MV-4-11 (cell line): ENCODE results near the gene SIGLEC8.

ENCODE experiments used
- DNase-seq: peaks from one replicate; lab custom pipeline; 2025; lab: John Stamatoyannopoulos, UW

The SIGLEC8 gene

GRCh38 chr19:51473009-51473707 is 14.9 kb upstream of the SIGLEC8 start:
- peak; percentile 79 for DNase-seq

- no peak for DNase-seq
Measured at GRCh38 chr19:51472607-51473006, 14.4 kb upstream of the SIGLEC8 start.

GRCh38 chr19:51471527-51471926 is 13.3 kb upstream of the SIGLEC8 start:
- no peak for DNase-seq

DNA sequence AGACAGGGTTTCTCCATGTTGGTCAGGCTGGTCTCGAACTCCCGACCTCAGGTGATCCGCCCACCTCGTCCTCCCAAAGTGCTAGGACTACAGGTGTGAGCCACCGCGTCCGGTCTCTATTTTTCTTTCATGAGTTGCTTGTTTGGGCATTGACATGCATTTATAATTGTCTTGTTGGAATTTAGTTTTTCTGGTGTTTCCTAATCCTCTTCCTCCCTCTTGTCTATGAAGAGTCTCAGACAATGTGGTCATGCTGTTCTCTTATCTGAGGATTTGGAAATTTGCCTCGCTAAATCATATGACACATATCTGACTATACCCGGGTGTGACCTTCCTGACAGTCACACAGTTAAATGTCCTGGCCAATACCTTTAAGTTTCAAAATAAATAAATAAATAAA is 12.7 kb upstream of the SIGLEC8 start:
- peak; percentile 67 for DNase-seq

- no peak for DNase-seq
Measured at GRCh38 chr19:51469629-51470028, 11.4 kb upstream of the SIGLEC8 start.

DNA sequence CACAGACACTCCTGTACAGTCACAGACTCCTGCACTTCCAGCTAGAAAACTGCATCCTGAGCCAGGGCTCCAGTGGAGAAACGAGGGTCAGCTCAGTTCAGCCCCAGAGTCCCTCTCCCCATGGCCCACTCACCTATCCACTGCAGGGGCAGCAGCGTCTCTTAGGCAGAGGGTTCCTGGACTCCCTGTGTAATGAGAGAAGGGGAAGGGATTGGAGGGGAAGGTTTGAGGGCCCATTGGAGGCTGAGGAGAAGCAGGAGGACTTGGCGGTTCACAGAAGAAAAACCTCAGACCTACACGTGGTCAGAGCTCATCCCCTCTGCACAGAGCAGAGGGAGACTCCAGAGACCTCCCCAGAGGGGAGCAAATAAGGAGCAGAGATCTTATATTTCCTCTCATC is 10.9 kb upstream of the SIGLEC8 start:
- DNase-seq, result no peak

DNA sequence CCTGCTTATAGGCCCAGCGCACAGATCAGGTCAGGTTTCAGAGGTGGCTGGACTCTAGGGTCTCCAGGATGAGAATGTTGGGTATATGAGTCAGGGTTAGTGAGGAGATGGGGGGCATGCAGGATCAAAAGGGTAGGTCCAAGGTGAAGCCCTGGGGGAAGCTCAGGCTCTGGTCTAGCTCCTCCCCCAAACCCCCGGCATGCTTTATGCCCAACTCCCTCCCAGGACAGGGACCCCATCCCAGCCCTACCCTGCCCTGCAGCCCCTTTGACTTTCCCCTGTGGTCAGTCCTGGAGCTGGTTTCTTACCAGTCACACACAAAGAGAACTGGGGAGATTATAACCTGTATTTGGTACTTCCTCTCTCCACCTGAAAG is 10.3 kb upstream of the SIGLEC8 start:
- no peak for DNase-seq

GRCh38 chr19:51467864-51468544 is 9.8 kb upstream of the SIGLEC8 start:
- DNase-seq, result peak; percentile 43

DNA sequence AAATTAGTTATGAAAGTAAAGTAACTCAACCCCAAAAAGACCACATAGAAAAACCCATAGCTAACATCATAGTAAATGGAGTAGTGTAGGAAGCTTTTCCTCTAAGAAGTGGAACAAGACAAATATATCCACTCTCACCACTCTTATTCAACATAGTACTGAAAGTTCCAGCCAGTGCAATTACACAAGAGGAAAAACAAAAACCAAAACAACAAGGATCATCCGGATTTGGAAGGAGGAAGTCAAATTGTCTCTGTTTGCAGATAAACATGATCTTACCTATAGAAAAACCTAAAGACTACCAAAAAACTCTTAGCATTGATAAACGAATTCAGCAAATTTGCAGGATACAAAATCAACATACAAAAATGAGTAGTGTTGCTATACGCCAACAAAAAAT is 8.5 kb upstream of the SIGLEC8 start:
- peak; percentile 63 for DNase-seq

GRCh38 chr19:51463976-51464581 is 5.8 kb upstream of the SIGLEC8 start:
- peak; percentile 41 for DNase-seq

DNA sequence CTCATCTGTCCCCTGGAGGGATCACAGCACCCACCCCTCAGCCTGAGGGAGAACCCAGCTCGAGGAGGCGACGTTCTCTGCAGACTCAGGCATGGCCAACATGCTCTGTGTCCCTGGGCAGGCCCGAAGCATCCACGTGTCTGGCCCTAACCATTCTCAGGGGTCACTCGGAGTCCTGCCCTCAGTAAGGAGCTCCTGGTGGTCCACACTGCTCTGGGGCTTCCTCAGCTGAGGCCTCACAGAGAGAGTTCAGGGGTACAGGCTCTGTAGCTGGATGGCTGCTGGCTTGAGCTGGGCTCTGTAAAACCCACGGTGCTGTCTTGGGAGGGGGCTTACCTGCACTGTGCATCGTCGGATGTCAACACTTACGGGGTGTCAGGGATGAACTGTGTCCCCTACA is 4.4 kb upstream of the SIGLEC8 start:
- DNase-seq, result no peak

GRCh38 chr19:51462276-51462675 is 4.0 kb upstream of the SIGLEC8 start:
- no peak for DNase-seq

DNA sequence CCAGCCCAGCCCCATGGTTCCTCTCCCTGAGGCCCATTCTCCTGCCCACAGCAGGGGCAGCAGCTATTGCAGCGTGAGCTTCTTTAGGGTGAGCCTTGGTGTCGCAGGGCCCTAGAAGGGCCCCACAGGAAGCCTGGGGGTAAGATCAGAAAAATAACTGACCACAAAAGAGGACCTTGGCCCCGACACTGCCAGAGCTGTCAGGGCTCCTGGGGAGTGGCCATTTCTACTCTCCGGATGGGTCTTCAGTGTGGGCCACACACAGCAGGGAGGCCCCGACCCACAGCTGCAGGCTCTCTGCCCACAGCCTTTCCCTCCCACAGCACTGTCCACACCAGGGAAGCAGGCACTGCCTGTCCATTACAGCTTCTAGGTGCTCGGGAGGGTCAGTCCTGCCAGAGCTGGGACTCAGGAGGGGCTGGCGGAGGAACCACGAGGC is 3.5 kb upstream of the SIGLEC8 start:
- peak; percentile 88 for DNase-seq

DNA sequence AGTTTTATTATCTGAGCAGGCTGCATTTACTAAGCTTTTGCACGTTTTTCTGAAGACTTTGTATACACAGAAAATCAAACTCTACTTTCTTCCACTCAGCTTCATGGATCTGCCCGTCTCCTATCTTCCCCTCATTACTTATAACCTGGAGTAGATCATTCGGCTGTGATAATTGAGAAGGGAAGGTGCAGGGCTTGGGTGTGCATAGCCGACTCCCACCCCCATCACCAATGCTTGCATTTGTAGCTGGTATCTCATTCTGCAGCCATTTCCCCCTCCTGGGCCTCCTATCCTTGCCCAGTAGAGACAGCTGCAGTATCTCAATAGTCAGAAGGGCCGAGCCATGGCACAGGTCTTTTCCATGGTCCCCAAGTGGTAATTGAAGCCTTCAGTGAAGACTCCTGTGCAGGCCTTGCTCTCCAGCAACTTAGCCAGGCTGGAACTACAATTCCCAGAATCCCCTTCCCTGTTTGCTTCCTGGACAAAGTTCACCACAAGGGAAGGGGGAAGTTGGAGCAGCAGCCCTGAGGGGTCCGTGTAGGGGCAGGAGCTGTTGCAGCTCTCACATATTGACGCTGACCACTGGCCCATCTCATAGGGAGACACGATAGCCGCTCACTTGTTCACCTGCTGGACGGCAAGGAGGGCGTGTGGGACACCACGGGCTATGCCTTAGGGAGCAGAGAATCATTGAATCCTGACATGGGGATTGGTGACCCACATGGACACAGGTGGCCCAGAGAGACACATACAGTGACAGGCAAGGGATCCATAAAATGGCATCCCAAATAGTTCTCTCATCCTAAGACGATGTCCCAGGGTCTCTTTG is 2.1 kb upstream of the SIGLEC8 start:
- peak; percentile 80 for DNase-seq

DNA sequence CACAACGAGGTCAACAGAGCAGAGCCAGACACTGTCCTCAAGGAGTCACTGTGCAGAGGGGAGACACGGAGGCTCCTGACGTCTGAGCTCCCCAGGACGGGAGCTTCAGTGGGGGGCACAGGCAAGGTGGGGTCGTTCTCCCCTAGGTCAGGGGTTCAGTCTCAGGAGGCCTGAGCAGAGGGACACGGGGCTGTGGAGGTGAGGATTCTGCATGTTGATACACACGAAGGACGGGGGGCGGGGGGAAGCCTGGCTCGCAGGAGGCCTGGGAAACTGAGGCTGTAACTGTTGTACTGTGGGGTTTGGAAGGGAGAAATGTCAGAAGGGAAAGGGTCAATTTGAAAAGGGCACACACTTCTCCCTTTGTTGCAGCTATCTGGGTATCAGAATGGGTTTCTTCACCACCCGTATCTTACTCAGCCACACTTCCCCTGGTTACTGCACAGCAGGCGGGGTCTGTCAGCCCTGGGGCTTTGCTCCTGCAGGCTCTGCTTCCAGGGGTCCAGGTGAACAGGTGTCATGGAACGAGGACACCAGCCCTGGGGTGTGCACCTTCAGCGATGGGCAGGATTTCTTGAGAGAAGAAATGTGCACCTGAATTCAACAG is 748 bp upstream of the SIGLEC8 start:
- no peak for DNase-seq

- DNase-seq, result no peak
Measured at GRCh38 chr19:51457351-51458013, 772 bp downstream of the SIGLEC8 start.

GRCh38 chr19:51456541-51457290 is 1.5 kb downstream of the SIGLEC8 start:
- DNase-seq, result peak; percentile 75

DNA sequence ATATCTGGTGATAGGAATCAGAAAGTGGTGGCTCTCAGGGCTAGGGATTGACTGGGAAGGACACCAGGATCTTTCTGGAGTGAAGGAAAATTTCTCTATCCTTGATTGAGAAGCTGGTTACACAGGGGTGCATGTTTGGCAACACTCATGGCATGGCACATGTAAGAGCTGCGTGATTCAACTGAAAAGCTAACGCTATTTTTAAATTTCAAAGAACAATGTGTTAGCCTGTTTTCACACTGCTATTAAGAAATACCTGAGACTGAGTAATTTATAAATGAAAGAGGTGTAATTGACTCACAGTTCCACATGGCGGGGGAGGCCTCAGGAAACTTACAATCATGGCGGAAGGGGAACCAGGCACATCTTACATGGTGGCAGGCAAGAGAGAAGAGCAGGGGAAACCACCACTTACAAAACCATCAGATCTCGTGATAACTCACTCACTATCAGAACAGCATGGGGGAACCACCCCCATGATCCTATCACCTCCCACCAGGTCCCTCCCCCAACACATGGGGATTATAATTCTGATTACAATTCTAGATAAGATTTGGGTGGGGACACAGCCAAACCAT is 7.4 kb downstream of the SIGLEC8 start:
- no peak for DNase-seq

- no peak for DNase-seq
Measured at GRCh38 chr19:51448411-51449016, 9.7 kb downstream of the SIGLEC8 start.

DNA sequence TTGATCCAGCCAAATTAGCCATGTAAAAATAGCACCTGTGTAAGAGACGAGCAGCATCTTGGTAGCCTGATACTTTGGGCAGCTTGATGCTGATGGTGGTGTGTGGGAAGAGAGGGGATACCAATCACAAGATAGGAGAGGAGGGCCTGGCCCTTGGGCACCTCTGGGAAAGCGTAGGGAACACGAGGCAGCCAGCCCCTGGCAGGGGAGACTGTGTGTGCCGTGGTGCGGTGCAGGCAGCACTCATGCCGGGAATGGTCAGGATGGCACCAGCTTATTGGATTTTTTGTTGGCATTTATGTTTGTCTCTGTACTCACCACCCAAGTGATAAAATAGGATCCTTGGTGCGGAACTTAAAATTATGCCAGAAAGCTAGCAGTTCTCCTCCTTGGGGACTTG is 10.2 kb downstream of the SIGLEC8 start:
- DNase-seq, result no peak
